ENCODE measurements around the gene UBL7. TPM values are rescaled to one million over a fixed set of nuclear protein-coding genes. Genes with fewer than 3 reads are reported as not detected.

The UBL7 gene
- total RNA-seq, 1 donor from 2014 or later = 60.4 TPM

DNA sequence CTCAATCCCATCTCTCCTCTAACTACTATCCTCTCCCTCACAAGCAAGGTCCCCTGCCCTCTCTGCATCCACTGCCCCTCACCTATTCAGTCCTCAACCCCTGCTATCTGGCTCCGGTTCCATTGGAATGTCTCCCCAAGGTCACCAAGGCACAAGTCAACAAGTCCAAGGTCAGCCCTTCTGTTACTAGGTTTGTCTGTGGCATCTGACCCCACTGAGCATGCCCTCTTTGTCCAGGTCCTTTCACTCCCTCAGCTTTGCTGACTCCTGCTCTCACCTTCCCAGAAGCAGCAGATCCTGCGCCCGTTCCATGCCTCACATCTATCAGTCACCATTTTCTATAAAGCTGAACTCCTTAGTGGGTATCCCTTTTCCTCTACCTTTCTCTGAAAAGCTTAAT, 18.9 kb downstream of the UBL7 start:
- intact Hi-C loops (cut with micrococcal nuclease) = no loop called here

DNA sequence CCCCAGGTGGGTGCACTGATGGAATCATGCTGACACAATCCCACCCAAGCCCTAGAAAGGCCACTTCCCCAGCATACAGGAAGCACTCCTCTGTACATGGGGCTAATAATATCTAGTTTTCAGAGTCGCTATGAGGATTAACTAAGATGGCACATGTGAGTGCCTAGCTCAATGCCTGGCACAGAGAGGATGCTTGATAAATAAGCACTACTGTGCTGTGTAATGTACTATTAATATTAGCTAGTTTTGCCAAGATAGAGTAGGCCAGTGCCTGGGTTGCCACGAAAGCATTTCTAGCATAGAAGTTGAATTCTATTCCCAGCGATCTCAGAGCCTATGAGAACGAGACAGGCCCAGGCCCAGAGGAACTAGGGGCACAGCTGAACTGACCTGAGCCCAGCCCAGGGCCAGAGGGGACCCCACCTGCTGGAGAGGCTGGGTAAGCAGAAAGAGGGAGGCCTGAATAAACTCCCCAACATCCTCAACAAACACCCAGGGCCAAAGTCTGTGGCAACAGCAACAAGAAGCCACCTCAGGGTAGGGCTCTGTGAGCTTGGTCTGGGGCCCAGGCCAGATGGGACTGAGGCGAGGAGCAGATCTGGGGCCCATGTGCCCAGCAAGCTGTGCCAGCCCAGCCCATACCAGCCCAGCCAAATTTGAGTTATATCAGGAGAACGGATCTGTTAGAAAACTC, 19.6 kb downstream of the UBL7 start:
- intact Hi-C loops (cut with micrococcal nuclease) = no loop called here

DNA sequence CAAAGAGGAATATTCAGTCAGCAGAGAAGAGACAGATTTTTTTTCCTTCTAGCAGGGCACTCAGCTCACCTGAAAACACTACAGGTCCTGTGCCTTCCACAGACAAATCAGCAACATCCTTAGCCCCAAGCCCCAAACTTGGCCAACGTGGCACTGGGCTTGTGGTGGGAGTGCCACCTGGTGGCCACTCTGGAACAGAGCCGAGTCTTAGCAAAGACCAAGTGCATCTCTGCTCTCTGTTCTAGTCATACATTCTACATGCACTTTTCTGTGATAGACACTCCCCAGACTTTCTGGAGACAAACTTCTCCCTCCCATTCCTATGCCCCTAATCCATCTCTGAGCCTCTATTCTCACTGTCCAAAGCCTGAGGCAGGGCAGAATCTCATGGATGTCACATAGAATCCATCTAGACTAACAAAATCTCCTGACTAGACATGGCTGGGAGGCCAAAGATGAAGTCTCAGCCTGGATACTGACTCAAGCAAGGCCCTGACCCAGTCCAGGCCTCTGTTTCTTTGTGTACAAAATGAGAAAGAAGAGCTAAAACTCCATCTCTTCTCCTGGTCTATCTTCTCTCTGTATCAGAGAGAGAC, 22.1 kb downstream of the UBL7 start:
- intact Hi-C loops (cut with micrococcal nuclease) = loop anchor here (1.0 to 2.0 kb wide), 4 partner anchors 22 to 64 kb away; partner anchors contain the start of gene UBL7

DNA sequence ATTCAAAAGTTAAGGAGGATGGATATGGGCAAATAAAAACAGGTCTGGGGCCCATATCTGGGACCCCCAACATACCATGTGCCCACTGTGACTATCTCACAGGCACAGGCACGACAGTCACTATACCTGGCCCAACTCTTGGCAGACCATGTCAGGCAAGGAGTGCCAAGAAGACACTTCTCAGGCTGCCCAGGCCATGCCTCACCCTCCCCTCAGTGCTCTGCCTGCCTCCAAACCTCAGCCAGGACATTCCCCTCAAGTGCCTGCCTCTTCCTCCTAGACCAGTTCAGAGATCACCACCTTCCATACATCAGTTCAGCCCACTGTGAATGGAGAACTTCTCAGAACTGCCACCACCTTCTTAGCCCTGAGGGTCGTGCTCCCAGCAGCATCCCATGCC, 22.8 kb downstream of the UBL7 start:
- intact Hi-C loops (cut with micrococcal nuclease) = loop anchor here (1.0 to 2.0 kb wide), 4 partner anchors 23 to 63 kb away; partner anchors contain the start of gene UBL7

DNA sequence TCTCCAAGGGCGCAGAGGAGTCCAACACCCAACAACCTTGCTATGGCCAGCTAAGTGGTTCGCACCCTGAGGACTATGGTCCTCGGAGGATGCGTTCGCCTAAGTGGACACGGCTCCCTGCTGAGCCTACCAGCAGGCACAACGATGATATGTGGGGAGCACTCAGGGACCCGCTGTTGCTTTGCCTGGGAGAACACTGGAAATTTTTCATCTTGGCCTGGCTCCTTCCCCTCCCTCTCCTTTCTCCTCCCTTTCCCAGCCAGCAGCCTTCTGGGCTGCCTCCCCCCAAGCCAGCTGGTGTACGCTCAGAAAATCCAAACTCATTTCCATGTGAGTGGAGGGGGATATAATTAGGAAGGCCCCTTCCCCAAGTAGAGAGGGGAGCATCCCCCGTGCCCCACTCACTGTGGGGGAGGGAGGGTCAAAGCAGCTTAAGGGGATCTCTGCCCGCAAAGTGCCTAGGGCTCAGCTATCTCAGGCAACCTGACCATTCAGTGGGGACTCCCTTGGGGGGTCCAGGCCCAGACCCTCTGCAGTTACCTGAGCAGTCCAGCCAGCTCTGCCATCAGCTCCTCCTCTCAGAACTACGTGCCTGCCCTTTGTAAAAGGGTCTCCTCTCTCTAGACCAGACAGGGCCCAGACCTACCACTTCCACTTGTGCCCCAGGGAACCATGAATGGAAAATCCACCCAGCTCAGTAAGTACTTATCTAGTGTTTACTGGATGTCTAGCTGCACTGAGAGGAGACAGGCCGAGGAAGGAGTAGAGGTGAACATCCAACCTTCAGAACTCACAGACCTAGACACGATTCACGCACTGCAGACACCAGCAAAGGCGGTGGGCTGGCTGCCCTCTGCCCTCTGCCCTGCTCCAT, 26.5 kb downstream of the UBL7 start:
- intact Hi-C loops (cut with micrococcal nuclease) = no loop called here

DNA sequence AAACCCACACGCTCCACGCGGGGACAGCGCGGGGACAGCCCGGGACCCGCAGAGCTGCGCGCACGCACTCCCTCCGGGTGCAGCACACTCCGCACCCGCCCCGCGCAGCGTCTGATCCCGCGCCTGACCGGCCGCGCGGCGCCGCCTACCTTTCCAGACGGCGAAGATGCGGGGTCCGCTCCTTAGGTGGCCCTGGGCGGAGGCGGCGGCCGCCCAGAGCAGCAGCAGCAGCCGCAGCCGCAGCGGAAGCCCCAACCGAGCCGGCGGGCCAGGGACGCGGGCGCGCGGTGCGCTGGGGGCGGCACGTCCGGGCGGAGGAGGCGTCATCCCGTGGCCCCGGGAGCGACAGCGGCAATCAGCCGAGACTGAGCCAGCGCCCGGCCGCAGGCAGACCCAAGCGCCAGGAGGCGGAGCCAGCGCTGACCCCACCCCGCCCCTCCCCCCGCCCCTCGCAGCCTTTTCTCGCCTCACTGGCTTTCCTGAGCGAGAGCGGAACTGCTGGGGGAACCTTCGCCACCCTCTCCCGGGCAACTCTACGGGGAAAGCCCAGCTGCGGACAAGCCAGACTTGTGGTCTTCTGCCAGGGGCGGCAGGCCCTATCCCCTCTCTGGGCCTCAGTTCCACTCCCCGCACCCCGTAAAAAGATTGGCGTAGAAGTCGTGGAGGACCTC, 27.2 kb downstream of the UBL7 start, which contains the start of gene SEMA7A:
TSS of gene SEMA7A (minus strand) at position 367 of the 671 bp plus-strand sequence. CDS start at position 327, 40 bp downstream.
- intact Hi-C loops (cut with micrococcal nuclease) = loop anchor here (1.0 kb wide), 1 partner anchor 33 kb away; no protein-coding TSS in a partner anchor

DNA sequence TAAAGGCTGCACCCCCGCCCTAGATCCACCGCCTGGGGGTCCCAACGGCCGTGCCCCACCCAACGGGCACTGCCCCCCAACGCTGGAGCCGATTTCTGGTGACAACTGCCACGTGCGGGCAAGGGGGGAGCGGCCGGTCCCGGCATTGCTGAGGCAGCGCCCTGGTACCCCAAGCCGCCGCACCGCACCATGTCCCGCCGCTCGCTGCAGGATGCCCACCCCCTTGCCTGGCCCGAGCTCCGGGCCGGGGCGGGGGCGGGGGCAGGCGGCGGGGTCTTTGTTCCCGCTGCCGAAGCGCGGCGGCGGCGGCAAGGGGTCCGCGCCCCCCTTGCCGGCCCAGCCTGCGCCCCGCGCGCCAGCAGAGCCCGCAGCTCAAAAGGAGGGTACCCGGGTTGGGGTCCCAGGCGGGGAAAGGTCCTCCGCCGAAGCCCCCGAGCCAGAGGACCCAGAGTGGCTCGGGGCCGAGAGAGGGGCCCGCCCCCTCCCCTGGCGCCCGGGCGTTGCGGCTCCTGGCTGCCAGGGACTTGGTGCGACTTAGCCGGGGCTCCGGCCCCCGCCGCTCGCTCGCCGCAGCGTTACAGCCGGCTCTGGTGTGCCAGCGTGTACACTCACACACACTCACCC, 27.9 kb downstream of the UBL7 start:
- intact Hi-C loops (cut with micrococcal nuclease) = loop anchor here (1.0 kb wide), 1 partner anchor 33 kb away; no protein-coding TSS in a partner anchor

DNA sequence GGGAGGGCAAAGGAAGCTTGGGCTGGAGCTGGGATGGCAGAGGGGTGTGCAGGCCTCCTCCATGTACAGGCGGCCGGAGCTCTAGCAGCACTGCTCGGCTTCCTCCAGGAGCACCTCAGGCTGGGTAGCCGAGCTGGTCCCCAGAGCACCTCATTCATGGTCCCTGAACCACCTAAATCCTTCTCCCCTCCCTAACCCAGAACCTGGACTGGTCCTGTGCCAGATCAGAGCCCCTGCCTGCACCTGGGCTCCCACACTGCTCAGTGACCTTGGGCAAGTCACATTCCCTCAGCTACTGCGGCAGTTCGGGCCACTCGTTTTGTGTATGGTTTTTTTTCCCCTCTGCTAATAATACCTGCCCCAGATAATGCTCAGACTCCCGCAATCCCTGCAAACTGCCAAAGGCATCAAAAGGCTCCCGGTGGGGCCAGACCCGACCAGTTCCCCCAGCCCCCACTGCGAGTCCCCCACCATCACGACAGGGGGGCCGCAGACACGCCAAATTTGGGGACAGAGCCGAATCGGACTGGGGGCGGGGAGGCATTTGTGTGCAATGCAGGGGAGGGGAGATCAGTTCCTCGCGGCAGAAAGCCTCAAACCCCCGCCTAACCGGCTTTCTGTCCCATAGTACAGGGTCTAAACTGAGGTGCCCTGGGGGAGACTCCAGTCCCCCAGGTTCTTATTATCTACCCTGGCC, 28.5 kb downstream of the UBL7 start:
- intact Hi-C loops (cut with micrococcal nuclease) = no loop called here

DNA sequence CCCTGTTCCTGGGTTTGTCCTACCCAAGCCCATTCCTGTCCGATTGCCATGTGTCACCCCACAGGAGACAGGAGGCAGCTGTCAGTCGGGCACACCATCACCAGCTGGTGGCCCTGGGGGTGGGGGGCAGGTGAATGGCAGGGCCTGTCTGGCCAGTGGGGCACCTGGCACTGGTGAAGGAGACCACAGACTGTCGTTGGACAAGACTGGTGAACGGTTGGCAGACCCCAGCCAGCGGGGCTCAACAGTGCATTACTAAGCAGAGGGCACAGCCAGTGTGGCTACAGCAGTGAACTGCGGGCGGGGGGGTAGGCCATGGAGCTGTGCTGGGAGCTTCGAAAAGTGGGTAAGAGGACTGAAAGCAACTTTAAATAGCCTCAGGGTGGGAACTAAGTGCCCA, 29.3 kb downstream of the UBL7 start:
- intact Hi-C loops (cut with micrococcal nuclease) = no loop called here

DNA sequence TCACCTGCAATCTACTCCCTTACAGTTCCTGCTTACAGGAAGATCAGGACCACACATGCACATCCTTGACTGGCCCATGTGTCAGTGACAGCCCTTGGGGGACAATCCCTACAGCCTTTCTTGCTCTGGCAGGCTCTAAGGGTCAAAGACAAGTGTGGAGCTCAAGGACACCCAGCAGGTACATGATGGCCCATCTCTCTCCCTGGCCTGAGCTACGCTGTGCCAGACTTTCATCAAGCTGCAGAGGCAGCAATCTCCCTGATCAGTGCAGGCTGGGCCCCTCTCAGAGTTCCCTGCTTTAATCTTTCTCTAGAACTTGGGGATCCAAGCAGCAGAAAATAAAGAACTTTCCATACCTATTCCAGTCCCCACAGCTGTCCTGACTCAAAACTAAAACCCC, 29.8 kb downstream of the UBL7 start:
- intact Hi-C loops (cut with micrococcal nuclease) = no loop called here

DNA sequence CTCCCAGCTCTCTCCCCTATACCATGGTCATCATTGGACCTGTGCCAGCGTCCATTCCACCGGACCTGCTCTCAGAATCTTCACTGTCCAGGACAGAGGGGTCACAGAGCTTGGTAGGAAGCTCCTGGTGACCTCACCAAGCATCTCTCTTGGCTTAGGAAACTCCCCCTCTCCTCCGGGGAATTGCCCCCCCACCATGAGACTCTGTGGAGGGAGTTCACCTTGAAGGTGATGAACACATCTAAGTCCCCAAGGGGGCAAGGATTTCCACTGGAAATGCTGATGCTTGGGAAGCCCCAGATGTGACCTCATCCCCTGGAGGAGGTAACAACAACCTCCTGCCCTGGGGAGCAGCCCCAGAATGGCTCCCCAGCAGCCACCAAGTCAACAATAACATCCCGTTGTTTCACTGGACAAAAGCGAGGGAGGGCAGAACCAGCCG, 30.4 kb downstream of the UBL7 start:
- intact Hi-C loops (cut with micrococcal nuclease) = no loop called here

DNA sequence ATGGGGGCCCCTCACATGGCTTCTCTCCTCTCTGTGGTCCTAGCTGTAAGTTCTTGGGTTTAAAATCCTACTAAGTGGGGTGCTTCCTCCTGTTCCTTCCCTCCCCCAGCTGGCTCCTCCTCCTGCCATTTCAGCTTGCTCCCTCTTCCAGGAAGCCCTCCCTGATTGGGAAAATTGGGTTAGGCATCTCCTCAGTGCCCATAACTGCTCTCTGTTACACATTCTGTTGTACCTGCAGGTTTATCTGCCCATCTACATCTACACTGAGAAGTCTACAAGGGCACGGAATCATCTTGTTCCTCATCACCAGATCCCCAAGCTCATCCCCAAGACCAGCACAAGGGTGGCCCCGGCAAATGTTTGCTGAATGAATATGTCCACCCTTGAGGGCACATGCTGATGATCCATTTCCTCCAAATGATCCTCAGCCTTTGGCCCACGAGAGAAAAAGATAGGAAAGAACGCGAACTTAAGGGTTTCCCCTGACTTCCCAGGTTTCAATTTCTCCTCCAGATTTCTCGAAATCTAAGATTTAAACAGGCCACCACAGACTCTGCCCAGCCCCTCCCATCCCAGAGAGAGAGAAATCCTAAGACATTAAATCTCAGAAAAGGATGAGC, 31.1 kb downstream of the UBL7 start:
- intact Hi-C loops (cut with micrococcal nuclease) = no loop called here

DNA sequence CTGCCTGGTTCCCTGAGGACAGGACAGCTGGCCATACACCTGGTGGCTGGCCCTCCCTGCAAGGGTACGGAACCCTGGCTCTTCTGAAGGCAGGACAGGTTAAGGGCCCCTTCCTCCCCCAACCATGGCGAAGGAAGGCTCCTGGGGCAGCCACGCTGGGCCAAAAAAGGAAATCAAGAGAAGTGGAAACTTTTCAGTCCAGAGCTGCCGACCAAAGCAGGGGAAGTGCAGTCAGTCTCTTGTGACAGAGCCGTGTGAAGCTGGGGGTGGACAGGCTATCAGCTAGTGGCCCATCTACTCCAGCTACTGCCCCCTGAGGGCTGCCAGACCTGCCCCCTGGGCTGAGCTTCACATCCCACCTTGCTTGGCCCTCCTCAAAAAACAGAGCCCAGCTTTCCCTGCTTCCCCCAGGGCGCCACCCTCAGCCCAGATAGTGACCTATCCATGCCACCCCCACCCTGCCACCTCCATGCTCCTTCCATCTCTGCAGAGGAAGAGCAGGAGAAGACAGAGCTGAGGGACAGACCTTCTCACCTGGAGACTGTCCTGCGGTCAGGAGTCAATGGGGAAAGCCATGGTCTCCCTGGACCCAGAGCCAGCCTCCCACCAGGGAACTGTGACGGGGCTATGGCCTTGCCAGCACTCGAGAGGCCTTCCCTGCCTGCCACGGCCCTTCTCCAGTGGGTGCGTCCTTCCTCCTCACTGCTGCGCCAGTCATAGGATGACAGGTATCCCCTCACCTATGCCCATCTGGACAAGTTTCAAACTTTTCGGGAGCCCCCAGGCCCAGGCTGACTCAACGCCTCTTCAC, 31.8 kb downstream of the UBL7 start:
- intact Hi-C loops (cut with micrococcal nuclease) = no loop called here

DNA sequence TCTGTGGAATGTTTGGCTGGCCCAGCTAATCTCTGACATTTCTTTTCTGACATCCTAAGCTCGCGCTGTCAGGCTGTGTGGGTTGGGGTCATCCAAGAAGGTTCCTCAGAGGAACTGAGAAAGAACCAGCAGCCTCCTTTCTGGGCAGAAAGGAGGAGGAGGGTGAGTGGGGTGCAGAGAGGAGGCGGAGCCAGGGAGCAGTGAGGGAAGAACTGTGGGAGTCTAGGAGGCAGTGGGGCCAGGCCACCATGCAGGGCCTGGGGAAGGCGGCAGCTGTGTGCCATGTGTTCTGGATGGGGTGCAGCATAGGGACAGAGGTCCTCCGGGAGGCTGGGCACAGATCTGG, 32.5 kb downstream of the UBL7 start:
- intact Hi-C loops (cut with micrococcal nuclease) = no loop called here

DNA sequence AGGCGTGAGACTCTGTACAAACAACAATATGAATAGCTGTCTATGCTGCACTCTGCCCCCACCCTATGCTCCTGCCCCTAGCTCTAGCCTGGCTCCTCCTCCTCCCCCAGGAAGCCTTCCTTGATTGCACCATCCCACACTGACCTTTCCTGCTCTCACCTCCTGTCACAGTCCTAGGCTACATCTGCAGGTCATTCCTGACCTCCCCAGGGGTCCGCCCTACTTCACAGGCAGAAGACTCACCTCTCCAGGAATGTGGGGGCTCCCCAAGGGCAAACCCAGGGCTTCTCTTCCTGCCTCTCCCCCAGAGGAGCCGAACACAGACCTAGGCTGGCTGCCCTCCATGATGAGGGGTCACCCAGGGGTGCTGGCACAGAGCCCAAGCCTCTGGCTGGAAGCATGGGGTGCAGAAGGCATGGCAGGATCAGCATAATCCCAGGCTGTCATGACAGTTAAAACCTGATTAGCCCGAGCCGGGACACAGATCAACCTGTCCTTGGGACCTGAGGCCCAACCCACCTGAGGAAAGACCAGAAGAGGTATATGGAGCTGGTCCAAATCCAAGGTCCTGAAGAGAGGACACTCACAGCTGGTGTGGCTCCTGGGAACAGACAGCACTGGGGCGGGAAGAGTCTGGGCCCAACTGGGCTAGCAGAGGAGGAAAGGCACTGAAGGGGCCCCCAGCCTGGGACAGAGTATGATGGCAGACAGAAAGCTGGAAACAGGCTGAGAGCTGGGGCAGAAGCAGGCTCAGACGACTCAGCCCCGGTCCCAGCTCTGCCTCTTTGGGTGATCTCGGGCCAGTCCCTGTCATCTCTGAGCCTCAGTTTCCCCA, 33.1 kb downstream of the UBL7 start:
- intact Hi-C loops (cut with micrococcal nuclease) = no loop called here

DNA sequence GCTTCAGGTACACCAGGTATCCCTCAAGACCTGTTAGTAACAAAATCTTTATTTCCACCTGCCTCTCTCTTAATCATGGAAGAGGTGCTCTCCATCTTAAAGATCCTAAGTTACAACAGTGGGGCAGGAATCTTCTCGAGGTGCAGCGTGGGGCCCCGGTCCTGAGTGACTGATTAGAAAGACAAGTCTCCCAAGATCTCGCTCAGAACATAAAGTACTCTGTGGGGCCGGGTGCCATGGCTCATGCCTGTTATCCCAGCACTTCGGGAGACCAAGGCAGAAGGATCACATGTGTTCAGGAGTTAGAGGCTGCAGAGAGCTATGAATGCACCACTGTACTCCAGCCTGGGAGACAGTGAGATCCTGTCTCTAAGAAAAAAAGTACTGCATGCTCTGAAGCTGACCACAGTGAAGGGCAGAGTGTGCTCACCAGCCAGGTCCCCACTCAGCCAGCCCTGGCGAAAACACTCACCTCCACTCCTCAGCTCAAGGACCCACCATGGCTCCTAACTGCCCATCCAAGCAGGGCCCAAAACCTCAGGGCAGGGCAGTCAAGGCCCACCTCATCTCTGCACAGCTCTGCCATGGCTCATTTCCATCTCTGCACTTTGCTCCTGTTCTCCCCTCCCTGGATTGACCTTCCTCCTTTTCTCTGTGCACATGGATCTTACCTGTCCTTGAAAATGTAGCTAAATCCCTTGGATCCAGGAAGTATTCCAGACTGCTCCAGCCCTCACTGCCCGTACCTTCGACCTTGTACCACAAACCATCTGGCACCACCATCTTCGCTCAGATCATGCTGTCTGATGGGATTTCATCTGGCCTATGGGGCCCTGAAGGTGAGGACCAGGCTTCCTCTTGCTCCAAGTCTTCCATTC, 34.3 kb downstream of the UBL7 start:
- intact Hi-C loops (cut with micrococcal nuclease) = no loop called here

DNA sequence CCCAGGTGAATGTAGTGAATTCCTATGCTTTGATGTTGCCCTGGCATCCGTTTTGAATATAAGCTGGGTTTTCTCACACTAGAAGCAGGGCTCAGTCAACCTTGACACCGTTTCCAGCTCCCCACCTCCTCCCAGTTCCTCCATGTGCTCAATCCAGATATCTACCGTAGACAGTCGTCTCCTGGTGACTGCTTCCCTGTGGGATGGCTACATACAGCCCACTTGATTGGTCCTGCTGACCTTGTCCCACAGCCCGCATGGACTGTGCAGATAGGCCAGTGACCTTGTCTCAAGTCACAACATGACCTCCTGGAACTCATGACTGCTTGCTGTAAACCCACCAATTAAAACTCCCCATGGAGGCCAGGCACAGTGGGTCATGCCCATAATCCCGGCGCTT, 35.3 kb downstream of the UBL7 start:
- intact Hi-C loops (cut with micrococcal nuclease) = no loop called here

Data from T-helper 2 cell treated with Interferon-gamma antibody and Interleukin-4, amounts not matched to agents 100 ng/mL and 5 ng/mL, for 36 hours (primary cell).